Stimulated activated CD4-positive, alpha-beta T cell treated with anti-CD3 and anti-CD28 coated beads, TNF-alpha, amount 100 ng/mL, for 48 hours (primary cell): Measurements from ENCODE around the gene RPL27.
"Not testable (repeated sequence)": the region's sequence is repeated elsewhere in the genome, so short reads cannot be mapped to it uniquely, and the experiment has no call there.

Experiments used
- DNase-seq, 3 donors: peaks; one replicate each; pipeline ENCODE4 v3.0.0-alpha.2; 2020; ENCODE audit warnings: low read depth in 3 of 3

The RPL27 gene

DNA sequence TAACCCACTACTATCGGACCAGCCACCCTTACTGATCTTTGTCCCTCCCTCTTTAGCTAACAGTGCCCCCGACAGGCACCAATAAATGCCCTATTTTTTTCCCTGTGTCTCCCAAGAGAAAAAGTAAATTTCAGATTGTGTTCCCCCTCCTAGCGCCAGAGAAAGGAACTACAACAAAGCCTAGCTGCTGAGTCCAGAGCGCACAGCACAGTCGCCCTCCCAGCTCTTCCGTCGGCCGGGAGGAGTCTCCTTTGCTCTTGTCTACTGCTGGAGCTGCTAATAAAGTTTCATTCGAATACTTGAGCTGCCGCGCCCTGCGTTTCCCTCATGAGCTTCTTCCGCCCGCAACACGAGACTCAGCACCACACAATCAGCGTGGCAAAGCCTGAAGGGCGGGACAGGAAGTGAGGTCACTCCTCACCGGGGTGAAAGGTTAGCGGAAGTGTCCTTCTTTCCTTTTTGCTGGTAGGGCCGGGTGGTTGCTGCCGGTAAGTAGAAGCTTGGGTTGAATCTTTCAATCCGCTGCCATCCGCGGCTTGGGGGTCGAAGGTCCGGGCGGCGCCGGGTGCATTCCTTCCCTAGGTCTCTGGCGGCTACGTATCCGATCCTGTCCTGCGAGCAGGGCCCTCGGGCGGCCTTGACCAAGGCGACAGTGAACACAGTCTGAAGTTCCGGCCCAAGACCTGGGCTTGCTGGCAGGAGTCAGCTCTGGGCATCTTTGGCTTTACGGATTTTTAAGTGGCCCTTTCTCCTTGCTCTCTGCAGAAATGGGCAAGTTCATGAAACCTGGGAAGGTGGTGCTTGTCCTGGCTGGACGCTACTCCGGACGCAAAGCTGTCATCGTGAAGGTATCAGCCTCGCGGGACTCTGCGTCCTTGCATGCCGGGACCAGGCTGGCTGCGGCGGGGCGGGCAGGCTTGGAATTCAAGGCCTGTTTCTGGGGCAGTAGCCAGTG, at the start of gene RPL27:
RPL27 (plus strand) TSS at position 436 of the 955 bp plus-strand sequence; CDS start at position 768, 332 bp downstream.
- peak; percentile 91 to 95 (median 91) for DNase-seq

DNA sequence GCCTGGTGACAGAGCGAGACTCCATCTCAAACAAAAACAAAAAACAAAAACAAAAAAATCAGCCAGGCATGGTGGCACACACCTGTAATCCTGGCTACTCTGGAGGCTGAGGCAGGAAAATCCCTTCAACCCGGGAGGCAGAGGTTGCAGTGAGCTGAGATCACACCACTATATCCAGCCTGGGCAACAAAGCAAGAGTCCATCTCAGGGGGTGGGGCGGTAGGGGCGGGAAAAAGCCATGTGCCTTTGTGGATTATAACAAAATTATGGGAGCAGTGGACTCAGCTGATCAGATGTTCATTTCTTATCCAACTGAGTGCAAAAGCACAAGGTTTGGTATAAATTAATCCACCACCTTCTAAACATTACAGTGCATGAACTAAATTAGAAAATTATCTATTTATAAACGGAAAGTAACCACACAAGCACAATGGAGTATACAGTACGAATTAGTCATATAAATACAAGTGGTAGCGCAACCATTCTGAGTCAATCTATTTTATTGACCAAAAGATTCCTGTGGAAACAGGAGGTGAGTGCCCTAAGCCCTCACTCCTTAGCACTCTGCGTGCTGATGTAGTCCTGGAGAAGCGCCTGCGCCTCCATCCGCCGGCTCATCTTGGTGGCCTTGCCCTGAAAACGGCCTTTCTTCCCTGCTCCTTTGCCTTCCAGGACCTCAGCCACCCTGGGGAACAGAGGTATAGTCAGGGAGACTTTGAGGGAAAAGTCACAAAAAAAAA, 48.0 kb upstream of the RPL27 start:
- DNase-seq = no peak

DNA sequence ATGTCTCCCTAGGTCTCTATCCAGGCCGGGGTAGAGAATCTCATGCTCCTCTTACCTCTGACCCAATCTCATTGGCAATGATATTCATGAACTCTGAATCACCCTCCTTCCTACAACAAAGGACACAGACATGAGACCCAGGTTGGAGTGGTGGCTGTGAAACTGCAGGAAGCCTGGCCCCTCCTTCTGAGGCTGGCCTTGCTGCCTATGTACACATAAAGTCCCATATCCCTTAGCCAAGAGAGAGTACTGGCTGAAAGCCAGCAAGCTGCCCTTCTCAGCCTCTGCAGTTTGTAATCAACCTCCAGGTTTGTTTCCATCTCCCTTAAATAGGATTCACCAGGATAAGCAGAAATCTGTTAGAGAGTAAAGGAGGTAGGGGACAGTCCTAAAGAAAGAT, 44.5 kb upstream of the RPL27 start:
- DNase-seq = no peak

DNA sequence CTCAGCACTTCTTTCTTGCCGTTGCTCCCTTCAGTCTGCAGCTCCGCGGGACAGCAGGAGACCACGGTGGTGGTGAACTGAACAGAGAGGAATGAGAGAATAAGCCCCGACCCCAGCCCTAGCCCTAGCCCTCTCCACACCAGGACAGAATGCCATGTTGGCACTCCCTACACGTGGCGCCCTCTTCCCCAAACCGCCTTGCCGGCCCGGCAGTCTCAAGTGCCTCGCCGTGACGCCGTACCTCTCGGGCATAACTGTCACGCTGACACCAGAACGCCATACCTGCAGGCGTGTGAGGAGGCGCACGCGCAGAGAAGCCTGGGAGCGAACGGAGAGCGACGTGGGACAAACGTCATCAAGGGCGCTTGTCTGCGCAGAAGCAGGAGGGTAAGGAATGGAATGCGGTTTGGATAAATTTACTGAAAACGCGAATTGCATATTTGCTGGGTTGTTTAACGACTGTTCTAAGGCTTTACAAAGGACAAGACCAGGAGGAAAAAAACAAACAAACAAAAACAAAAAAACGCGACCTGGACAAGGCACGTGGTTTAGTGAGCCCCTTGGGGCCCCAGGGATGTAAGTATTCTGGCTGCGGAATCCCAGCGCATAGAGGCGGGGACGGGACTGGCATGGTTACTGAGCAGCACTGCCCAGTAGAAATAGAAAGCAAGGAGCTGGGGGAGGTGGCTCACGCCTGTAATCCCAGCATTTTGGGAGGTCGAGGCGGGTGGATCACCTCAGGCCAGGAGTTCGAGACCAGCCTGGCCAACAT, 33.9 kb upstream of the RPL27 start, which contains the start of gene AARSD1:
AARSD1 (minus strand) TSS at position 294 of the 772 bp plus-strand sequence; CDS start at position 280, 14 bp downstream.
- DNase-seq = peak; percentile 82 to 88 (median 84)

DNA sequence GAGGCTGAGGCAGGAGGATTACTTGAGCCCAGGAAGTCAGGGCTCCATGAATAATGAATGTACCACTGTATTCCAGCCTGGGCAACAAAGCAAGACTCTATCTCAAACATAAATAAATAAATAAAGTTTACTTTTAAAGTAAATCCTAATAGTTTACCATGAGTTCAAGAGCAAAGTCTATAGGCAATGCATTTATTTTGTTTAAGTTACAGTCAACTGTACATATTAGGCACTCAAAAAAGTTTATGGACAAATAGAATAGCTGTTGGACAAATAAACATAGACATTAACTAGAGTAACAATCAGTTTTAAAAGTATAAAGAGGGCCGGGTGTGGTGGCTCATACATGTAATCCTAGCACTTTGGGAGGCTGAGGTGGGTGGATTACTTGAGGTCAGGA, 30.3 kb upstream of the RPL27 start:
- DNase-seq = no peak

DNA sequence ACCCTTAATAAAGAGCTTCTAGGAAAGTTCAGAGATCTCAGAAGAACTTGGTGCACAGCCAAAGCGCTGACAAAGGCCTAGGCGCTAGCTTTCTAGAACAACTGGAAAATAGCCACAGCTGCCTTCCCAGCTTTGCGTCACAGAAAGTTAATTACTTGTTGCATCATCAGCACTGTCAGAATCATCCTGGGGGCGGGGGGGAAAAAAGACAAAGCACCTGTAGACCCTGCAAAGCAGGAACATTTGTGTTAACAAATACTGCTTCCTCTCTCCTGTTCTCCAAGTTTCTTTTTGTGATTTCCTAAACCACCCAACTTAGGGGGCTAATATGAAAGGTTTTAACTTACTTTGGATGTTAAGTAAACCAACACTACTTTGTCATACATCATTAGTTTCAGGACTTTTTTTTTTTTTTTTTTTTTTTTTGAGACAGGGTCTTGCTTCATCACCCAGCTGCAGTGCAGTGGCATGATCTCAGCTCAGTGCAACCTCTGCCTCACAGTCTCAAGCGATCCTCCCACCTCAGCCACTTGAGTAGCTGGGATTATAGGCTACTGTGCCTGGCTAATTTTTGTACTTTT, 29.1 kb upstream of the RPL27 start:
- DNase-seq = no peak

DNA sequence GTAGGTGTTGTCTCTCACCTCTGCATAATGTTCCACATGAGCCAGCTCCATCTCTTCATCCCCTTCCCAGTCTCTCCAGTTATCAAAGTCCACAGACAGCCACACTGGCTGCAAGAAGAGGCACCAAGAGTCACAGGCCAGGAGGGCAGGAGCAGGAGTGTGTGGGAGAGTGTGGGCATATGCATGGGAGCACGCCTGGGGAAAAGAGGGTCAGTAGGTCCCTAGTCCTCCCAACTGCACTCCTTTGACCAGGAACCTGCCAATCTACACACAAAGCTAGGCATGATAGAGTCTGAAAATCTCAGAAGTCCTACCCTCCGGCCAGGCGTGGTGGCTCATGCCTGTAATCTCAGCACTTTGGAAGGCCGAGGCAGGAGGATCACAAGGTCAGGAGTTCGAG, 26.6 kb upstream of the RPL27 start:
- DNase-seq = no peak

DNA sequence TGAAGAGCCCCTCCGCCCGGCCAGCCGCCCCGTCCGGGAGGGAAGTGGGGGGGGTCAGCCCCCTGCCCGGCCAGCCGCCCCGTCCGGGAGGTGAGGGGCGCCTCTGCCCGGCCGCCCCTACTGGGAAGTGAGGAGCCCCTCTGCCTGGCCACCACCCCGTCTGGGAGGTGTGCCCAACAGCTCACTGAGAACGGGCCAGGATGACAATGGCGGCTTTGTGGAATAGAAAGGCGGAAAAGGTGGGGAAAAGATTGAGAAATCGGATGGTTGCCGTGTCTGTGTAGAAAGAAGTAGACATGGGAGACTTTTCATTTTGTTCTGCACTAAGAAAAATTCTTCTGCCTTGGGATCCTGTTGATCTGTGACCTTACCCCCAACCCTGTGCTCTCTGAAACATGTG, 24.9 kb upstream of the RPL27 start:
- not testable (repeated sequence) for DNase-seq

DNA sequence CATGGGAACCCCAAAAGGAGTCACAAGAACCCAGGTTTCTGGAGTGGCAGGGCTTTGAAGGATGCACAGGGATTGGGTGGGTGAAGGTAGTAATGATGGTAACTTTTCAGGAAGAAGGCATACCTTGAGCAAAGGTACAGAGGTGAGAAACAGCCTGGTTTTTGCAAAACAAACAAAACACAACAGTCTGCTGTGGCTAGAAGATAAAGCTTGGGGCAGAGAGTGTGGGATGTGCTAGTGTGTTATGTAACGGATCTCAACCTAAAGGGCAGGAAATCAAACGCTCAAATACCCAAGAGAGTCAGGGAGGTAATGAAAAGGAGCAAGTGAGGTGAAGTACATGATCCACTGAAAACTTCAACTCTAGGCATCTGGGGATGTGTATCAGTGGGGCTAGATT, 23.0 kb upstream of the RPL27 start:
- no peak for DNase-seq

DNA sequence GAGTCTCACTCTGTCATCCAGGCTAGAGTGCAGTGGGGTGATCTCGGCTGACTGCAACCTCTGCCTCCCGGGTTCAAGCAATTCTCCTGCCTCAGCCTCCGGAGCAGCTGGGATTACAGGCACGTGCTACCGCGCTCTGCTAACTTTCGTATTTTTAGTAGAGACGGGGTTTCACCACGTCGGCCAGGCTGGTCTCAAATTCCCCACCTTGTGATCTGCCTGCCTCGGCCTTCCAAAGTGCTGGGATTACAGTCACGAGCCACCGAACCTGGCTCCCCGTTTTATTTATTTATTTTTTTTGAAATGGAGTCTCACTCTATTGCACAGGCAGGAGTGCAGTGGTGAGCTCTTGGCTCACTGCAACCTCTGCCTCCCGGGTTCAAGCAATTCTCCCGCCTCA, 22.5 kb upstream of the RPL27 start:
- DNase-seq = not testable (repeated sequence)

DNA sequence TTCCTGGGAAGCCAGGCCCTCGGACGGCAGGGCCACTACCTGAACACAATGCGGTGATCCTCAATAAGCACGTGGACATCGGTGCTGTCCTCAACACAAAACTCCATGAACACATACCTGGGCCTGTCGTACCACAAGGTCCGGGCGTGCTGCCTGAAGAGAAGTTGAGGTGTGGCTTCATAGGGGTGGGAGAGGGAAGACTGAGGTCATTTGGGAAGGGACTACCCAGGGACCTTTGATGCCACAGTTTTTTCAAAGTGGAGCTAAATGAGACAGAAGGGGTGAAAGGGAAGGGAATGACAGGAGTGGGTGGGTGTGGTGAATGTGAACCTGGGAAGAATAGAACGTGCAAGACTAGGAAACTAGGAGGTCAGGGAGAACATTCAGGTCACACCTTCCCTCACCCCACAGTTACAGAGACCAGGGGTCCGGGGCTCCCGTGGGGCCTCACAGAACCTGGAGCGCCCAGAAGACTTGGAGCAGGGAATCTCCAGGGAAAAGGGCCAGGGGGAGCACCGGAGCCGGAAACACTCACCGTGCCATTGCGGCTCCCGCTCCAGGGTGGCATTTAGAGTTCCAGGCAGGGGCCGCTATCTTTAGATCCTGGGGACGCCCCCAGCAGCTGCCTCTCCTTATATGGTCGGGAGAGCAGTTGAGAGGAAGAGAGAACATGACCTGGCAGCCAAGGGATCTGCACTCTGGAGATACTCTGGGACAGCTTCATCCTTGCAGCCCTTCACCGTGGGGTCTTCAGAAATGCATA, 18.5 kb upstream of the RPL27 start, which contains the start of gene PTGES3L:
PTGES3L (minus strand) TSS at position 570 of the 763 bp plus-strand sequence; CDS start at position 543, 27 bp downstream.
- peak in 1 of 3 donors; percentile 10 for DNase-seq

DNA sequence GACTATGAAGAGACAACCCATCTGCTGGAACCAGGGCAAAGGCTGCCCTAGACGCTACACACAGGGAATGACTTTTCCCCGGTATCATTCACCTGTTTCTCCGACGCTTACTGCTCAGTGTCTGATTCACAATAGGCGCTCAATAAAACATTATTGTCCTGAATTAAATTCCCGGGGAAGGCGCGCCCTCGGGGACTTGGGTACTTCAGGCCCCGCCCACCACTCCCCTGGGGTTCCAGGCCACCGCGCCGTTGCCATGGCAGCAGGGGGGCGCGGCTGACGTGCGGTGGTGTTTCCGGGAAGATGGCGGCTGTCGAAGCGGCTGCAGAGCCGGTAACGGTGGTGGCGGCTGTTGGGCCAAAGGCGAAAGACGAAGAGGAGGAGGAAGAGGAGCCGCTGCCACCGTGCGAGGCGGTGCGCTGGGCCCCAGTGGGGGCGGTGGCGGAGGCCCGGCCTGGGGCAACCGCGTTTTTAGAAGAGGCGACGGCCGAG, 17.9 kb upstream of the RPL27 start, which contains the start of gene RUNDC1:
RUNDC1 (plus strand) TSS at position 292 of the 492 bp plus-strand sequence; CDS start at position 304, 12 bp downstream.
- DNase-seq = peak; percentile 84 to 93 (median 85)

DNA sequence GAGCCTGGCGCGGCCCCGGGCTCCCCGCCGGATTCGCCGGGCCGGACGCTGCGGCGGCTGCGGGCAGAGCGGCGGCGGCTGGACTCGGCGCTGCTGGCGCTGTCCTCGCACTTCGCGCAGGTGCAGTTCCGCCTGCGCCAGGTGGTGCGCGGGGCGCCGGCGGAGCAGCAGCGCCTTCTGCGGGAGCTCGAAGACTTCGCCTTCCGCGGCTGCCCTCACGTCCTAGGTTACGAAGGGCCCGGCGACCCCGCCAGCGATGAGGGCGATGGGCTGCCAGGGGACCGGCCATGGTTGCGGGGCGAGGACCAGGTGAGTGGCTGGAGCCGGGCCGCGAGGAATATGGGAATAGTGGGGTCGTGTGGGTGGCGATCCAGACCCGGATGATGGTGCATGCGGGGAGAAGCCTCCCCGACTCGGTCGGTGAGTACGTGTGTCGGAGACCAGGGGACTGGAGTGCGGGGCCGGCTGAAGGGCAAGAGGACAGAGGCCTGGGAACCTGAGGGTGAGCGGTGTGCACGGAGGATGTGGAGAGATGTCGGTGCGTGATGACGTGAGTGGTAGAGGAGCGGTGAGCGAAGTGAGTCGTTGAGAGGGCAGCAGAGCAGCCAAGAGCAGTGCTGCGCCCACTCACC, 17.3 kb upstream of the RPL27 start:
- peak in 2 of 3 donors; percentile 57 to 63 for DNase-seq

DNA sequence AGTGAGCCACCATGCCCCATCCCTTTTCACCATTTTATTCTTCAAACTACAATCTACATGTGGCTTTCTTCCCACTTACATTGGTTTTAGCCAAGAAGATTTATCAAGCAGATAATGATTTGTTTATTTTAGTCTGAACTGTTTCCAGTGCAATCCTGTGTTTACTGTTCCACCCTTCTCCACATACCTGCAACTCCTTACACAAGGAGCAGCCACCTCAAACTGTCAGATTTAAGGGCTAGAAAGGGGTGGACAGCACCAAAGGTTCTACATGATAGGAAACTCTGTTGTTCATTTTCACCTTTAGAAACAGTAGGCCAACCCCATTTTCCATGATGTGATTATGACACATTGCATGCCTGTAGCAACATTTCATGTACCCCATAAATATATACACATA, 16.0 kb upstream of the RPL27 start:
- no peak for DNase-seq

DNA sequence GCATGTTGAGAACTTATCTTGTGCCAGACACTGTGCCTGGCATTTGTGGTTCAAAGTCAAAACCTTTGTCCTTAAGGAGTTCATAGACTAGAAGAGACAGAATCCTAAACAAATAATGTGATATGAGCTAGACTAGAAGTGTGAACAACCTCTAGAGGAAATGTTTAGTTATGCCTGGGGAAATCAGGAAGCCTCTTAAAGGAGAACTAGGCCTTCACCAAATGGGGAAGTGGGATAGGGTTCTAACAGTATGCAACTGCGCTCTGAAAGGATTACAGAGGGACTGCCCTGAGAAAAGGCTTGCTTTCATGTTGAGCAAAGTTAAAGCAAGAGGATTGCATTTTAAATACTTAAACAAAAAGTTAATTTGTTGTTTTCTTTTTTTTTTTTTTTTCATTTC, 13.0 kb upstream of the RPL27 start:
- DNase-seq = no peak

DNA sequence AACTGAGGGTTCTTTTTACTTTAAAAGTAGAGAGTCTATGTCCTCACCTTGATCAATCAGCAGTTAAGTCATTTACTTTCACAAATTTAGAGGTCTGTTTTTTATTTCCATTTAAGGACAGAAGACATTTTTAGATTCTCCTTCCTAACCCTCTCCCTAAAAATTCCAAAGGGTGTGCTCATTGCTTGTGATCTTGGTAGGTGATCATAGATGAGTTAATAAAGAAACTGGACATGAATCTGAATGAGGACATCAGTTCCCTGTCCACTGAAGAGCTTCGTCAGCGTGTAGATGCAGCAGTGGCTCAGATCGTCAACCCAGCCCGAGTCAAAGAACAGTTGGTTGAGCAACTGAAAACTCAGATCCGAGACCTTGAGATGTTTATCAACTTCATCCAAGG, 9.1 kb upstream of the RPL27 start:
- no peak for DNase-seq

DNA sequence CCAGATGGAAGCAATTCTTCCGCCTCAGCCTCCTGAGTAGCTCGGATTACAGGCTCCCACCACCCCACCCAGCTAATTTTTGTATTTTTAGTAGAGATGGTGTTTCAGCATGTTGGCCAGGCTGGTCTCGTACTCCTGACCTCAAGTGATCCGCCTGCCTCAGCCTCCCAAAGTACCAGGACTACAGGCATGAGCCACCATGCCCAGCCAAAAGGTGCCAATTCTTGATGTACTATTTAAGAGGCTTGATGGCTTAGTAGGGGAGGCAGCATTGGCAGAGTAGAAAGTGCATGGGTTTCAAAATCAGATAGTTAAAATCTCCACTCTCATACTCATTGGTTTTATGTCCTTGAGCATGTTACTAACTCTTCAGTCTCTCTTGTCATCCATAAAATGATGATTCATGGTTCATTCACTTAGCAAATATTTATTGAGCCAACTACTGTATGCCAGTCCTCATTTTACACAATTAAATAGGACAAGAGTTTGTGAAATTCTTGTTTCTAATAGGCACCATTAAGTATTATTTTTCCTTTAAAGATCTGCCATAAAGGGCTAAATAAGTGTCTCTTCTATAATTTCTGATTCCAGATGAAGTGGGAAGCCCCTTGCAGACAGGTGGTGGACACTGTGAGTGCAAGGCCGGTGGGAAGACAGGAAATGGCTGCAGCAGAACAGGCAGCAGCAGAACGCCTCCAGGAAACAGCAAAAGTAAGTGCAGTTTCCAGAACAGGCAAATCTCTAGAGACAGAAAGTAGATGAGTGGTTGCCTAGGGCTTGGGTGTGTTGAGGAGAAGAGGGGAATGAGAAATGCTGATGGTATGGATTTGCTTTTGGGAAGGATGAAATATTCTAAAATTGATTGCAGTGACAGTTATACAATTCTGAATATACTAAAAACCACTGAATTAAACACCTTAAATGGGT, 8.2 kb upstream of the RPL27 start:
- DNase-seq = no peak

DNA sequence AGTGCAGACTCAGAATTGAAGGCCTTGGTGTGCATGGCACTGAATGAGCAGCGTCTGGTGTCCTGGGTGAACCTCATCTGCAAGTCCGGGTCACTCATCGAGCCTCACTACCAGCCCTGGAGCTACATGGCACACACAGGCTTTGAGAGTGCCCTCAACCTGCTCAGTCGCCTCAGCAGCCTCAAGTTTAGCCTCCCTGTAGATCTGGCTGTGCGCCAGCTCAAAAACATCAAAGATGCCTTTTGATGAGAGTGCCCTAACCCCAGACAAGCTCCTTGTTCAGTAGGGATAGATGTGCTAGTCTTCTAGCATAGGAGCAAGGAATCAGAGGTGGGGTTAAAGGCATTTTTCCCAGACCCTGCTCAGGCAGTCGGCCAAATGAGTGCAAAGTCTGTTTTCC, 6.7 kb upstream of the RPL27 start:
- no peak for DNase-seq

DNA sequence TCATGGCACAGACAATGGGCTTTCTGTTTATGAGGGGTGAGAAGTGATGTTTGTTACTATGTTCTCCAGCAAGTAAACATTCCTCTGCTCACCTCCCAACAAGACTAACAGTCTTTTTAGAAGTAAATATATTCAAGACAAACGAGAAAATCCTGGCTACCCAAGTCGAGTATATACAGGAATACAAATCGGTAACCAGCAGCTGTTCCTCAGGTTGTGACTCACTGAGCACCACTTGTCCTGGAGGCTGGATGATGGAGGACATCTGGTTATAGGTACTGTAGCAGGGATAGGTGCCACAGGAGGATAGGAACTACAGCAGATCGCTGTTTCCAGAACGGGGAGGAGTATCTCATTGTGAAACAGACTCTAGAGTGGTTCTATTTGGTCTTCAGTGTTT, 5.3 kb upstream of the RPL27 start:
- no peak for DNase-seq
